Neural cell (in vitro differentiated cells): ENCODE results near the gene PLXDC1.

Experiments
- EP300 ChIP-seq: fragments of 450-650 bp; conservative IDR thresholded peaks from 2 replicates; pipeline ENCODE4 v1.6.1; 2014; ENCODE audit warnings: antibody characterized with exemption, mild to moderate bottlenecking, moderate library complexity; ENCODE audit not compliant: poor library complexity, severe bottlenecking
- TF ChIP-seq, protein P1 (sequence below): fragments of 450-650 bp; IDR thresholded peaks from 2 replicates; pipeline ENCODE4 v1.5.1; 2014; ENCODE audit warnings: antibody characterized with exemption, mild to moderate bottlenecking, moderate library complexity; ENCODE audit not compliant: poor library complexity, severe bottlenecking
- TF ChIP-seq, protein P2 (sequence below): IDR thresholded peaks from 2 replicates; pipeline ENCODE4 v1.6.1; 2012; ENCODE audit warnings: borderline replicate concordance

DNA sequence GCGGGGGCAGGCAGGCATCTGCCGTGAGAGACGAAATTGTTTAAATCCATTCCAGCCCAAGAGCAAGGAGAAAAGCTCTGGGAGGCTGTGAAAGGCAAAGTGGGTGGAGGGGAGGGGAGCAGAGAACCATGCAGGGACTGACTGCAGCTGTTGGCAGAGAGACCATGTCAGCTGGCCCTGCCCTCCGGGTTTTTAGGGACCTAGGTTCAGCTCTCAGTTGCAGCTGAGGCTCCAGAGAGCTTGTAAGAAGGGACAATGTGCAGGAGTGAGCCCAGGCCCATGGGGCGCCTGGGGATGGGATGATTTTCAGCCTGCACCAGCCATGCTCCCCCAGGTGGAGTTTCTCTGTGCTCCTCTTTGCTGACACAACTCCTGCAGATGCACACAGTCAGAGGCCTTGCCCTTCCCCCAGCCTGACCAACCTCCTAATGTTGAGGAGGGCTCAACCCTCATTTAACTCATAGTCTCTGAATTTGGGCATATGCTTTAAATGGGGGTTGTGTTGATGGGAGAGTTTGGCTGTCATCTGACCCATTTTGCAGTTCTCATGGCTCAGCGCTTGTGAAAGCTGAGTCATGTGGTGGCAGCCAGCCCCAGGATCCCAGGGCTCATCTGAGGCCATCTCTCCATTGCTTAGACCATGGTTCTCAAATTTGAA is 70.9 kb downstream of the PLXDC1 start:
- TF ChIP-seq, protein P1, sequence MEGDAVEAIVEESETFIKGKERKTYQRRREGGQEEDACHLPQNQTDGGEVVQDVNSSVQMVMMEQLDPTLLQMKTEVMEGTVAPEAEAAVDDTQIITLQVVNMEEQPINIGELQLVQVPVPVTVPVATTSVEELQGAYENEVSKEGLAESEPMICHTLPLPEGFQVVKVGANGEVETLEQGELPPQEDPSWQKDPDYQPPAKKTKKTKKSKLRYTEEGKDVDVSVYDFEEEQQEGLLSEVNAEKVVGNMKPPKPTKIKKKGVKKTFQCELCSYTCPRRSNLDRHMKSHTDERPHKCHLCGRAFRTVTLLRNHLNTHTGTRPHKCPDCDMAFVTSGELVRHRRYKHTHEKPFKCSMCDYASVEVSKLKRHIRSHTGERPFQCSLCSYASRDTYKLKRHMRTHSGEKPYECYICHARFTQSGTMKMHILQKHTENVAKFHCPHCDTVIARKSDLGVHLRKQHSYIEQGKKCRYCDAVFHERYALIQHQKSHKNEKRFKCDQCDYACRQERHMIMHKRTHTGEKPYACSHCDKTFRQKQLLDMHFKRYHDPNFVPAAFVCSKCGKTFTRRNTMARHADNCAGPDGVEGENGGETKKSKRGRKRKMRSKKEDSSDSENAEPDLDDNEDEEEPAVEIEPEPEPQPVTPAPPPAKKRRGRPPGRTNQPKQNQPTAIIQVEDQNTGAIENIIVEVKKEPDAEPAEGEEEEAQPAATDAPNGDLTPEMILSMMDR: no peak
- TF ChIP-seq, protein P2, sequence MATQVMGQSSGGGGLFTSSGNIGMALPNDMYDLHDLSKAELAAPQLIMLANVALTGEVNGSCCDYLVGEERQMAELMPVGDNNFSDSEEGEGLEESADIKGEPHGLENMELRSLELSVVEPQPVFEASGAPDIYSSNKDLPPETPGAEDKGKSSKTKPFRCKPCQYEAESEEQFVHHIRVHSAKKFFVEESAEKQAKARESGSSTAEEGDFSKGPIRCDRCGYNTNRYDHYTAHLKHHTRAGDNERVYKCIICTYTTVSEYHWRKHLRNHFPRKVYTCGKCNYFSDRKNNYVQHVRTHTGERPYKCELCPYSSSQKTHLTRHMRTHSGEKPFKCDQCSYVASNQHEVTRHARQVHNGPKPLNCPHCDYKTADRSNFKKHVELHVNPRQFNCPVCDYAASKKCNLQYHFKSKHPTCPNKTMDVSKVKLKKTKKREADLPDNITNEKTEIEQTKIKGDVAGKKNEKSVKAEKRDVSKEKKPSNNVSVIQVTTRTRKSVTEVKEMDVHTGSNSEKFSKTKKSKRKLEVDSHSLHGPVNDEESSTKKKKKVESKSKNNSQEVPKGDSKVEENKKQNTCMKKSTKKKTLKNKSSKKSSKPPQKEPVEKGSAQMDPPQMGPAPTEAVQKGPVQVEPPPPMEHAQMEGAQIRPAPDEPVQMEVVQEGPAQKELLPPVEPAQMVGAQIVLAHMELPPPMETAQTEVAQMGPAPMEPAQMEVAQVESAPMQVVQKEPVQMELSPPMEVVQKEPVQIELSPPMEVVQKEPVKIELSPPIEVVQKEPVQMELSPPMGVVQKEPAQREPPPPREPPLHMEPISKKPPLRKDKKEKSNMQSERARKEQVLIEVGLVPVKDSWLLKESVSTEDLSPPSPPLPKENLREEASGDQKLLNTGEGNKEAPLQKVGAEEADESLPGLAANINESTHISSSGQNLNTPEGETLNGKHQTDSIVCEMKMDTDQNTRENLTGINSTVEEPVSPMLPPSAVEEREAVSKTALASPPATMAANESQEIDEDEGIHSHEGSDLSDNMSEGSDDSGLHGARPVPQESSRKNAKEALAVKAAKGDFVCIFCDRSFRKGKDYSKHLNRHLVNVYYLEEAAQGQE: no peak
- TF ChIP-seq EP300: no peak
